ENCODE data around the gene PDZK1.
"Not testable (repeated sequence)": the region's sequence is repeated elsewhere in the genome, so short reads cannot be mapped to it uniquely, and the experiment has no call there.

GRCh38 chr1:145670995-145671745 lies 36.0 kb downstream of the PDZK1 start:
- not testable (repeated sequence) for TF ChIP-seq CTCF, EP300, POLR2A (IDR thresholded peaks at IDR 0.05)
